GM19099 (cell line): ENCODE measurements around the gene TK2.

Source experiments
- POLR2A ChIP-seq: IDR thresholded peaks from 3 replicates; pipeline ENCODE4 v1.6.1; 2011; ENCODE audit warnings: low read depth; ENCODE audit not compliant: insufficient read length; ENCODE audit errors: extremely low read depth

Gene TK2

DNA sequence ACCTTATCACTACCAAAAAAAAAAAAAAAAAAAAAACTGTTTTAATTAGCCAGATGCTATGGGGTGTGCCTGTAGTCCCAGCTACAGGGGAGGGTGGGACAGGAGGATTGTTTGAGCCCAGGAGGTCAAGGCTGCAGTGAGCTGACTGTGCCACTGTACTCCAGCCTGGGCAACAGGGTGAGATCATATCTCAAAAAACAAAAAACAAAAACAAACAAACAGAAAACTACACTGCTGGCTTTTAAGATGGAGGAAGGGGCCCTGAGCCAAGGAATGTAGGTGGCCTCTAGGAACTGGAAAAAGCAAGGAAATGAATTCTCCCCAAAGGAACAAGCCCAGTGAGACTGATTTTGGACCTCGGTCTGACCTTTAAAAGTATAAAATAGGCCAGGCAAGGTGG is 61.4 kb downstream of the TK2 start:
- TF ChIP-seq POLR2A: no peak

GRCh38 chr16:66487580-66488275 is 62.2 kb downstream of the TK2 start:
- no peak for TF ChIP-seq POLR2A

- TF ChIP-seq POLR2A: no peak
Observed at GRCh38 chr16:66486773-66487579, 62.9 kb downstream of the TK2 start.

GRCh38 chr16:66486199-66486772 is 63.6 kb downstream of the TK2 start:
- TF ChIP-seq POLR2A: no peak

DNA sequence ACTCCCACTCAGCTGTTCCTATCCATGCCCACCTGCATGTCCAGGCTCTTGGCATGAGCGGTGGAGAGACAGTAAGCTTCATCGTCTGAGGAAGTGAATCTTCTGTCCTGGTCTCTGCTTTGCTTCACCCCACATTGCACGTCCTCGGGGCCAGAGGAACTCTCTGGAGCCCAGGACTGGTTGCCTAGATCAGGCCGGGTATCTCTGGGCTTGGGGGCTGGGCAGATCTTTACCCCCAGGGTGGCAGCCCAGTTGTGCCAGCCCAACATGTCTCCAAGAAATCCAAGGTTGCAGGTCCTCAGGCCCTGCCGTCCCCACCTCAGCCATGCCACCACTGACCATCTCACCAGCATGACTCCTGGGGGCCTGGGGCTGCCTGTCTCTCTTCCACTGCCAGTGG is 64.5 kb downstream of the TK2 start:
- TF ChIP-seq POLR2A: no peak

DNA sequence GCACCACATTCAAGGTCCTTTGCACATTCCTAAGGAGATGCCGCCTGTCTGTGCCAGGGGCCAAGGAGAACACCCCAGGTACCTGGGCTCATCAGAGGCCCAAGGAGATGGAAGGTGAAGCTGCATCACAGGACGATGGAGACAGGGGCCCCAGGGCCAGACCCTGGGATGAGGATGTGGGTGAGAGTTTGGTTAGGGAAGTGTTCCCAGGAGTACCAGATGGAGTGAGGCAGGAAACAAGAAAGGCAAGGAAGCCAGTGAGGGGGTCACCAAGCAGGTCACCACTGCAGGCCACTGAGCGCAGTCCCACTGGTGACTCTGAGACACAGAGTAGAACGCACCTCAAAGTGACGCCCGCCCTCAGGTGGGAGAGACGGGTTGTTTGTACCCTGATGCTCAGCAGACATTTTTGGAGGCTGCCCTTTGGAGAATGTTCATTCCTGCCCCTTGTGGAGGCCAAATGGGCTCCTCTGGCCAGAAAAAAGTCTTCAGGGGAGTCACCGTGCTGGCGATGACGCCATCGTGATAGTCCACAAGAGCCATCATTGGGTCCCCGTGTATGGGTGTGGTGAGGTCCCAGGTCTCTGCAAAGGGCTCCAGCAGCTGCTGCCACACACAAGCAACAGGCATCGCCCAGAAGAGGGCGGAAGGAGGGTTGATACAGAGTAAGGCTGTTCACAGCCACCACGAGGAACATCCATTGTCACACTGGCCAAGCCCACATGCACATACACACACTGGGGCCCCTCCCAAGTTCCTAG is 65.3 kb downstream of the TK2 start:
- no peak for TF ChIP-seq POLR2A

GRCh38 chr16:66483689-66484452 is 66.1 kb downstream of the TK2 start:
- no peak for TF ChIP-seq POLR2A

GRCh38 chr16:66481943-66482390 is 68.0 kb downstream of the TK2 start:
- no peak for TF ChIP-seq POLR2A

GRCh38 chr16:66481081-66481942 is 68.6 kb downstream of the TK2 start:
- TF ChIP-seq POLR2A: no peak

DNA sequence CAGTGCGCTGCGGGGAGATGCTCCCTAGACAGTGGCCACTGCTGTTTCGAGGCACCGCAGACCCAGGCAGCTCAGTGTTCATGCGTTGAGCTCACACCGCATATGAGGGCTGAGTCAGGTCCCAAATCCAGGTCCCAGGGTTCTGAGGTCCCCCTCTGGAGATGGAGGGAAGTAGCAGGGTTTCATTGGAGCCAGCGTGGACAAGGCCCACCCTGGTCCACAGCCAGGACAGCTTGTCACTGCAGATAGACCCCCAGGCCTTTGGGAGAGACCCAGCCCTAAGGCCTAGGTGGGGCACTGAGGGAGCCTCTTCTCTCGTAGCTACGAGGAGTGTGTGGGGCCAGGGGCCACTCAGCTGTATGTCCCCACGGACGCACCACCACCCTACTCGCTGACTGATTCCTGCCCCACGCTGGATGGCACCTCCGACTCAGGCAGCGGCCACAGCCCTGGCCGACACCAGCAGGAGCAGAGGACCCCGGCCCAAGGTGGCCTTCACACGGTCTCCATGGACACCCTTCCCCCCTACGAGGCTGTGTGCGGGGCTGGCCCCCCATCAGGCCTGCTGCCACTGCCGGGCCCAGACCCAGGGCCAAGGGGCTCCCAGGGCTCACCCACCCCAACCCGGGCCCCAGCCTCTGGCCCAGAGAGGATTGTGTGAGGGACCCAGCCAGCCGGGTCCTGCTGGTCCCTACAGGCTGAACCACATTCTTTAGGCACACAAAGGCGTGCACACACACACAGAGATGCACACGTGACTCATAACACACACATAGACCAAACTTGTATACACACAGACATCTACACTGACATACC is 69.4 kb downstream of the TK2 start:
- no peak for TF ChIP-seq POLR2A

- no peak for TF ChIP-seq POLR2A
Observed at GRCh38 chr16:66479661-66480264, 70.2 kb downstream of the TK2 start.

DNA sequence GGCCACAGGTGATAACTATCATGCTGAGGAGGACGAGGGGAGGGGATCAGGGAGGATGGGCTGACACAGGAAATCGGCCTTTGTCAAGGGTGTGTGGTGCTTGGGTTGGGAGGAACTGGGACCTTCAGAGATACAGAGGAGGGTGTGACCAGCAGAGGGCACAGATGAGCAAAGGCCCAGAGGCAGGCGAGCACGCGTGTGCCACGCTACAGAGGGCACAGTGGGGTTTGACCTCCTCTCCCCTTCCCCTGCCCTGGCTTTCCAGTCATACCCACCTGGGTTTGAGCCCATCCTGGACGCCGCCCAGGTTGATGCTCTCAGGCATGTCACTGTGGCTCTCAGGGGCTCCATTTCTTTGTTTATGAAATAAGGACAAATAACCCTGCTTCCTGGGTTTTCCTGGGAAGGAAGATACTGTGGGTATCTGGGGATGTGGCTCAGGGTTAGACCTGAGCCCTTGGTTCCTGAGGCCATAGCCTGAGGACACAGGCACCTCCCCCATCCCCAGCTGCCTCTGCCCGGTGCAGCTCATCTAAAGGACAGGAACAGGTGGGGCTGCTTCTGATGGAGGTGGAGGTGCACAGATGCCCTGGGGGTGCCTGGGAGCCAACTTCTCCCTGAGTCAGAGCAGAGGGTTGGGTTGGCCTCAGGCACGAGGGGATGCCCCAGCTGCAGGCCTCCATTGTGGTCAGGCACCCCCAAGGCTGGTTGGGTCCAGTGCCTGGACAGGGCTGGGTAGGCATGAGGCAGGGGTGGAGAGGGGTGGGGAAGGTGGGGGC is 71.0 kb downstream of the TK2 start:
- no peak for TF ChIP-seq POLR2A
